Astrocyte (in vitro differentiated cells and primary cell): ENCODE results near the gene DCHS2.

Experiments
- CTCF ChIP-seq: IDR thresholded peaks from 2 replicates; pipeline ENCODE4 v1.5.1; 2011; ENCODE audit warnings: low read depth, mild to moderate bottlenecking, inconsistent platforms, low read length, moderate library complexity; ENCODE audit not compliant: insufficient read depth
- EZH2 ChIP-seq: IDR thresholded peaks from 2 replicates; pipeline ENCODE4 v1.6.1; 2012; ENCODE audit warnings: mild to moderate bottlenecking, low read length, inconsistent platforms; ENCODE audit not compliant: insufficient read depth

- TF ChIP-seq CTCF (no peak), EZH2 (no peak)
Measured at GRCh38 chr4:154416190-154416547, 75.4 kb downstream of the DCHS2 start.
